ENCODE data around the gene PPP1R14D.
A peak's percentile ranks its signal among the peaks of the same experiment; 100 is the strongest.

The PPP1R14D gene

GRCh38 chr15:40828447-40829036 is at the start of gene PPP1R14D:
Gene PPP1R14D, minus strand, starts transcription at chr15:40828708. Its CDS starts 67 bp downstream, at chr15:40828641.
- no peak for TF ChIP-seq USF1 (IDR thresholded peaks at IDR 0.05)
- TF ChIP-seq MAX (IDR thresholded peaks at IDR 0.05) = no peak
- no peak for TF ChIP-seq NFIC (IDR thresholded peaks at IDR 0.05)
- no peak for TF ChIP-seq RAD21 (IDR thresholded peaks at IDR 0.05; ENCODE audit: low read depth)
- no peak for TF ChIP-seq TEAD4 (IDR thresholded peaks at IDR 0.05)
- no peak for TF ChIP-seq ZBTB7A (IDR thresholded peaks at IDR 0.05; ENCODE audit: low read depth)
- TF ChIP-seq TAF1 (IDR thresholded peaks at IDR 0.05; ENCODE audit: low read depth) = no peak
- TF ChIP-seq YY1 (IDR thresholded peaks at IDR 0.05; ENCODE audit: low read depth) = no peak

- no peak for TF ChIP-seq FOXM1 (IDR thresholded peaks at IDR 0.05; ENCODE audit: borderline replicate concordance, low read depth)
- no peak for TF ChIP-seq RAD21 (IDR thresholded peaks at IDR 0.05; ENCODE audit: low read depth)
- no peak for TF ChIP-seq EGR1 (IDR thresholded peaks at IDR 0.05)
- no peak for TF ChIP-seq TAF1 (IDR thresholded peaks at IDR 0.05; ENCODE audit: low read depth)
- TF ChIP-seq CEBPB (IDR thresholded peaks at IDR 0.05) = no peak
- TF ChIP-seq CREB1 (IDR thresholded peaks at IDR 0.05; ENCODE audit: low read depth) = no peak
- TF ChIP-seq NFIC (IDR thresholded peaks at IDR 0.05) = no peak
Measured at GRCh38 chr15:40877694-40878093, 49.2 kb upstream of the PPP1R14D start.

- TF ChIP-seq EGR1 (IDR thresholded peaks at IDR 0.05) = no peak
- no peak for TF ChIP-seq EP300 (IDR thresholded peaks at IDR 0.05; ENCODE audit: borderline replicate concordance)
- no peak for TF ChIP-seq NFIC (IDR thresholded peaks at IDR 0.05)
- TF ChIP-seq RAD21 (IDR thresholded peaks at IDR 0.05; ENCODE audit: low read depth) = no peak
- TF ChIP-seq CREB1 (IDR thresholded peaks at IDR 0.05; ENCODE audit: low read depth) = no peak
- no peak for TF ChIP-seq TEAD4 (IDR thresholded peaks at IDR 0.05)
- no peak for TF ChIP-seq TCF12 (IDR thresholded peaks at IDR 0.05; ENCODE audit: low read depth)
- no peak for TF ChIP-seq USF1 (IDR thresholded peaks at IDR 0.05)
- TF ChIP-seq CEBPB (IDR thresholded peaks at IDR 0.05) = no peak
- no peak for TF ChIP-seq FOXM1 (IDR thresholded peaks at IDR 0.05; ENCODE audit: borderline replicate concordance, low read depth)
- no peak for TF ChIP-seq YY1 (IDR thresholded peaks at IDR 0.05; ENCODE audit: low read depth)
- no peak for TF ChIP-seq MAX (IDR thresholded peaks at IDR 0.05)
- no peak for TF ChIP-seq TAF1 (IDR thresholded peaks at IDR 0.05; ENCODE audit: low read depth)
- TF ChIP-seq REST (IDR thresholded peaks at IDR 0.05; ENCODE audit: low read depth) = no peak
- no peak for TF ChIP-seq ZBTB7A (IDR thresholded peaks at IDR 0.05; ENCODE audit: low read depth)
Measured at GRCh38 chr15:40875991-40876730, 47.7 kb upstream of the PPP1R14D start.

GRCh38 chr15:40873694-40874561 is 45.4 kb upstream of the PPP1R14D start, which contains the start of gene RHOV:
Gene RHOV, minus strand, starts transcription at chr15:40874234. Its CDS starts 95 bp downstream, at chr15:40874139.
- TF ChIP-seq CREB1 (IDR thresholded peaks at IDR 0.05; ENCODE audit: low read depth) = no peak
- no peak for TF ChIP-seq REST (IDR thresholded peaks at IDR 0.05; ENCODE audit: low read depth)
- peak; percentile 79 for TF ChIP-seq MAX (IDR thresholded peaks at IDR 0.05)
- TF ChIP-seq FOXM1 (IDR thresholded peaks at IDR 0.05; ENCODE audit: borderline replicate concordance, low read depth) = no peak
- no peak; the same call in 1 of the 2 replicates for TF ChIP-seq YY1 (IDR thresholded peaks at IDR 0.05; ENCODE audit: low read depth)
- peak; percentile 74 for TF ChIP-seq ZBTB7A (IDR thresholded peaks at IDR 0.05; ENCODE audit: low read depth)
- TF ChIP-seq TAF1 (IDR thresholded peaks at IDR 0.05; ENCODE audit: low read depth) = peak; percentile 69; the same call in 1 of the 2 replicates
- TF ChIP-seq TCF12 (IDR thresholded peaks at IDR 0.05; ENCODE audit: low read depth) = no peak; the same call in none of the 2 replicates
- TF ChIP-seq EP300 (IDR thresholded peaks at IDR 0.05; ENCODE audit: borderline replicate concordance) = no peak
- no peak for TF ChIP-seq EGR1 (IDR thresholded peaks at IDR 0.05)
- no peak for TF ChIP-seq USF1 (IDR thresholded peaks at IDR 0.05)
- TF ChIP-seq TEAD4 (IDR thresholded peaks at IDR 0.05) = no peak
- TF ChIP-seq RAD21 (IDR thresholded peaks at IDR 0.05; ENCODE audit: low read depth) = peak; percentile 28; the same call in 1 of the 2 replicates
- no peak for TF ChIP-seq CEBPB (IDR thresholded peaks at IDR 0.05)
- TF ChIP-seq NFIC (IDR thresholded peaks at IDR 0.05) = no peak

Data from Ishikawa (cell line).